Suppressor macrophage treated with lipopolysaccharide for 4 hours (primary cell): Measurements from ENCODE around the gene COL6A3.
A peak's percentile ranks its signal among the peaks of the same experiment; 100 is the strongest.

Experiments
- DNase-seq: peaks from one replicate; pipeline ENCODE4 v3.0.0-alpha.2; 2020

Gene COL6A3

GRCh38 chr2:237441605-237442274, 27.8 kb upstream of the COL6A3 start:
- peak; percentile 59 for DNase-seq

- no peak for DNase-seq
Measured at GRCh38 chr2:237440819-237441281, 26.9 kb upstream of the COL6A3 start.

- no peak for DNase-seq
Measured at GRCh38 chr2:237438080-237438940, 24.3 kb upstream of the COL6A3 start.

- no peak for DNase-seq
Measured at GRCh38 chr2:237437566-237437965, 23.6 kb upstream of the COL6A3 start.

- no peak for DNase-seq
Measured at GRCh38 chr2:237435844-237436587, 22.1 kb upstream of the COL6A3 start.

- DNase-seq: peak; percentile 35
Measured at GRCh38 chr2:237434866-237435311, 20.9 kb upstream of the COL6A3 start.

- DNase-seq: no peak
Measured at GRCh38 chr2:237433920-237434676, 20.1 kb upstream of the COL6A3 start.

GRCh38 chr2:237432484-237433092, 18.6 kb upstream of the COL6A3 start:
- DNase-seq: peak; percentile 74

GRCh38 chr2:237431837-237432236, 17.9 kb upstream of the COL6A3 start:
- DNase-seq: no peak

GRCh38 chr2:237431372-237431771, 17.4 kb upstream of the COL6A3 start:
- DNase-seq: peak; percentile 76

- DNase-seq: no peak
Measured at GRCh38 chr2:237430861-237431260, 16.9 kb upstream of the COL6A3 start.

- no peak for DNase-seq
Measured at GRCh38 chr2:237429753-237430152, 15.8 kb upstream of the COL6A3 start.

- no peak for DNase-seq
Measured at GRCh38 chr2:237427769-237428506, 14.0 kb upstream of the COL6A3 start.

GRCh38 chr2:237426517-237426916, 12.6 kb upstream of the COL6A3 start:
- no peak for DNase-seq

GRCh38 chr2:237425320-237425719, 11.4 kb upstream of the COL6A3 start:
- no peak for DNase-seq

- DNase-seq: no peak
Measured at GRCh38 chr2:237424544-237424943, 10.6 kb upstream of the COL6A3 start.

- no peak for DNase-seq
Measured at GRCh38 chr2:237423891-237424290, 9.9 kb upstream of the COL6A3 start.

GRCh38 chr2:237422309-237422708, 8.3 kb upstream of the COL6A3 start:
- DNase-seq: no peak

GRCh38 chr2:237421542-237422116, 7.7 kb upstream of the COL6A3 start:
- DNase-seq: peak; percentile 76

- no peak for DNase-seq
Measured at GRCh38 chr2:237418300-237418699, 4.3 kb upstream of the COL6A3 start.
